ENCODE data around the gene TACR2. TPM values are rescaled to one million over a fixed set of nuclear protein-coding genes. Genes with fewer than 3 reads are reported as not detected.

TACR2 gene
- polyA plus RNA-seq, 3 donors, result 0.19 to 0.23 (median 0.20) TPM

- H3K36me3 ChIP-seq (replicated peaks in 1 of 2; ENCODE audit: control insufficient read depth in 1 of 2, insufficient read depth in 2 of 2, low read length in 2 of 2), result no peaks in the 10 kb centered on the region
- peaks cover 15% of the 10 kb centered on the region for H3K4me1 Mint-ChIP-seq
- TF ChIP-seq CTCF (IDR thresholded peaks at IDR 0.05), result no peak
- H3K27ac Mint-ChIP-seq, result no peak overlapping the region
- H4K20me1 ChIP-seq (ENCODE audit: insufficient read depth, low read length), result no peaks in the 10 kb centered on the region
- H3K36me3 Mint-ChIP-seq, result no peaks in the 10 kb centered on the region
- no peaks in the 10 kb centered on the region for H3K9me3 Mint-ChIP-seq
- H3K27ac ChIP-seq (ENCODE audit: low read depth in 1 of 2, low read length in 2 of 2), result no peak overlapping the region
- intact Hi-C loops (cut with micrococcal nuclease), result no loop called here
- no peak overlapping the region for H3K9ac ChIP-seq (ENCODE audit: insufficient read depth, low read length, poor library complexity, severe bottlenecking)
- H3K4me1 ChIP-seq (ENCODE audit: control insufficient read depth in 1 of 2, insufficient read depth in 2 of 2, low read length in 2 of 2), result peaks cover 20% of the 10 kb centered on the region in 2 donors
- peaks cover 0 to 6% (median 2%) of the 10 kb centered on the region in 3 donors for H3K27me3 Mint-ChIP-seq (ENCODE audit: low read depth in 3 of 3)
- H2AFZ ChIP-seq (ENCODE audit: insufficient read depth, low read depth, low read length, poor library complexity, severe bottlenecking), result no peak overlapping the region
- H3K79me2 ChIP-seq (ENCODE audit: insufficient read depth, low read length), result no peaks in the 10 kb centered on the region
- H3K4me2 ChIP-seq (replicated peaks; ENCODE audit: extremely low read depth, low read length, poor library complexity, severe bottlenecking), result no peak overlapping the region
- DNase-seq, result peak in 2 of 3 donors; percentile 17 to 73
- H3K4me3 ChIP-seq (replicated peaks in 1 of 3; ENCODE audit: low read depth in 2 of 3, low read length in 3 of 3), result no peak overlapping the region
- no peak overlapping the region for H3K4me3 Mint-ChIP-seq
- H3K27me3 ChIP-seq (ENCODE audit: control insufficient read depth in 2 of 2, insufficient read depth in 2 of 2, low read length in 2 of 2), result no peaks in the 10 kb centered on the region
- WGBS (ENCODE audit: insufficient coverage), result 29% methylated on average over 1 of the region's 3 CpGs
- H3K9me3 ChIP-seq (replicated peaks in 1 of 2; ENCODE audit: control insufficient read depth in 1 of 2, insufficient read depth in 1 of 2, low read length in 2 of 2), result no peaks in the 10 kb centered on the region
These were observed 4.4 kb downstream of the TACR2 start for GRCh38 chr10:69412232-69412790.

- peaks cover 4 to 6% (median 5%) of the 10 kb centered on the region in 3 donors for H3K27me3 Mint-ChIP-seq (ENCODE audit: low read depth in 3 of 3)
- H3K4me1 Mint-ChIP-seq, result peaks cover 17% of the 10 kb centered on the region
- WGBS (ENCODE audit: insufficient coverage), result 97% methylated on average over 4 of the region's 4 CpGs
- no peak overlapping the region for H3K4me3 ChIP-seq (replicated peaks in 1 of 3; ENCODE audit: low read depth in 2 of 3, low read length in 3 of 3)
- H3K36me3 Mint-ChIP-seq, result no peaks in the 10 kb centered on the region
- H3K27ac ChIP-seq (ENCODE audit: low read depth in 1 of 2, low read length in 2 of 2), result no peak overlapping the region
- no peaks in the 10 kb centered on the region for H3K9me3 ChIP-seq (replicated peaks in 1 of 2; ENCODE audit: control insufficient read depth in 1 of 2, insufficient read depth in 1 of 2, low read length in 2 of 2)
- H3K27me3 ChIP-seq (ENCODE audit: control insufficient read depth in 2 of 2, insufficient read depth in 2 of 2, low read length in 2 of 2), result no peaks in the 10 kb centered on the region
- no peaks in the 10 kb centered on the region for H3K36me3 ChIP-seq (replicated peaks in 1 of 2; ENCODE audit: control insufficient read depth in 1 of 2, insufficient read depth in 2 of 2, low read length in 2 of 2)
- H3K4me2 ChIP-seq (replicated peaks; ENCODE audit: extremely low read depth, low read length, poor library complexity, severe bottlenecking), result no peak overlapping the region
- H2AFZ ChIP-seq (ENCODE audit: insufficient read depth, low read depth, low read length, poor library complexity, severe bottlenecking), result no peak overlapping the region
- no peak overlapping the region for H3K9ac ChIP-seq (ENCODE audit: insufficient read depth, low read length, poor library complexity, severe bottlenecking)
- no peak for TF ChIP-seq CTCF (IDR thresholded peaks at IDR 0.05)
- H3K9me3 Mint-ChIP-seq, result no peaks in the 10 kb centered on the region
- no peaks in the 10 kb centered on the region for H3K79me2 ChIP-seq (ENCODE audit: insufficient read depth, low read length)
- H4K20me1 ChIP-seq (ENCODE audit: insufficient read depth, low read length), result no peaks in the 10 kb centered on the region
- peaks cover 20% of the 10 kb centered on the region in 2 donors for H3K4me1 ChIP-seq (ENCODE audit: control insufficient read depth in 1 of 2, insufficient read depth in 2 of 2, low read length in 2 of 2)
- no peak overlapping the region for H3K4me3 Mint-ChIP-seq
- intact Hi-C loops (cut with micrococcal nuclease), result no loop called here
- DNase-seq, result no peak
- peak overlapping the region in 1 of 7 donors; percentile 10 for H3K27ac Mint-ChIP-seq
These were observed 5.2 kb downstream of the TACR2 start for GRCh38 chr10:69411476-69411875.
